GM19023 (cell line): ENCODE data around the gene USP34.
"Not testable (repeated sequence)": the region's sequence is repeated elsewhere in the genome, so short reads cannot be mapped to it uniquely, and the experiment has no call there.

Experiments
- ATAC-seq: cut with Tn5 transposase; IDR thresholded peaks from one replicate; pipeline ENCODE4 v1.9.1; 2021; ENCODE audit warnings: mild to moderate bottlenecking, moderate library complexity; ENCODE audit not compliant: unreplicated experiment

Gene USP34

GRCh38 chr2:61470965-61471904 lies at the start of gene USP34:
USP34 (minus strand) TSS chr2:61471087; CDS start chr2:61470692, 395 bp downstream.
- peak; percentile 81 for ATAC-seq

- ATAC-seq, result no peak
These were observed 49.4 kb upstream of the USP34 start for GRCh38 chr2:61520261-61520660.

GRCh38 chr2:61512768-61513398 lies 42.0 kb upstream of the USP34 start:
- no peak for ATAC-seq

- ATAC-seq, result no peak
These were observed 40.1 kb upstream of the USP34 start for GRCh38 chr2:61510674-61511671.

- no peak for ATAC-seq
These were observed 34.1 kb upstream of the USP34 start for GRCh38 chr2:61504949-61505348.

GRCh38 chr2:61499060-61499459 lies 28.2 kb upstream of the USP34 start:
- ATAC-seq, result no peak

- ATAC-seq, result no peak
These were observed 22.6 kb upstream of the USP34 start for GRCh38 chr2:61493523-61493942.

- no peak for ATAC-seq
These were observed 21.6 kb upstream of the USP34 start for GRCh38 chr2:61492476-61492875.

- no peak for ATAC-seq
These were observed 14.4 kb upstream of the USP34 start for GRCh38 chr2:61485281-61485680.

- ATAC-seq, result no peak
These were observed 7.2 kb upstream of the USP34 start for GRCh38 chr2:61478086-61478485.

GRCh38 chr2:61476929-61477589 lies 6.2 kb upstream of the USP34 start:
- ATAC-seq, result not testable (repeated sequence)

- no peak for ATAC-seq
These were observed 1.3 kb upstream of the USP34 start for GRCh38 chr2:61471905-61472805.

- peak; percentile 29 for ATAC-seq
These were observed 550 bp downstream of the USP34 start for GRCh38 chr2:61470122-61470951.

GRCh38 chr2:61469424-61470121 lies 1.3 kb downstream of the USP34 start:
- ATAC-seq, result no peak

- not testable (repeated sequence) for ATAC-seq
These were observed 2.7 kb downstream of the USP34 start for GRCh38 chr2:61468231-61468630.

- no peak for ATAC-seq
These were observed 5.8 kb downstream of the USP34 start for GRCh38 chr2:61465045-61465444.

- peak; percentile 32 for ATAC-seq
These were observed 7.0 kb downstream of the USP34 start for GRCh38 chr2:61463769-61464475.
